DMS79 treated with DMSO at 0.1 percent for 48 hours (cell line): ENCODE data around the gene ATN1.

Experiments used
- DNase-seq: peaks from one replicate; lab custom pipeline; 2025; lab: John Stamatoyannopoulos, UW

ATN1 gene

GRCh38 chr12:6975297-6976032 is 47.7 kb downstream of the ATN1 start:
- DNase-seq, result no peak

GRCh38 chr12:6977653-6978052 is 49.9 kb downstream of the ATN1 start:
- DNase-seq, result no peak

- no peak for DNase-seq
These were observed 50.4 kb downstream of the ATN1 start for GRCh38 chr12:6978188-6978587.

- DNase-seq, result no peak
These were observed 50.9 kb downstream of the ATN1 start for GRCh38 chr12:6978611-6979011.

DNA sequence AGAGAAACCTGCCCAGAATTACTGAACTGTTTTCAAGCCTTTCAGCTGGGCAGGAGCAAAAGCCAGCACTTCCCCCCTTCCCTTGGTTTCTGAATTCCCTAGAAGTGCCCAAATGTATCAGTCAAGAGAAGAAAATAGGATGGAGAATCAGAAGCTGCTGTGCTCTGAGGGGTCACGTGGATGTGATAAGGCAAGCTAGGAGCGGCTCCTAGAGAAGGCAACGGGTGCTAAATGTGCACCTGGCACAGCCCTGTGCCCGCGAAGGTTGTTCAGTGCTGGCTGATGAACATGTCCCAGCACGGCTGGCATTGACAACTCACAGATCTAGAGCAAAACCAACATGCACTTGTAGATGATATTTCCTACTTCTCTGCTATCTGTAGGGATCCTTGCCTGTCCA is 51.3 kb downstream of the ATN1 start:
- no peak for DNase-seq

DNA sequence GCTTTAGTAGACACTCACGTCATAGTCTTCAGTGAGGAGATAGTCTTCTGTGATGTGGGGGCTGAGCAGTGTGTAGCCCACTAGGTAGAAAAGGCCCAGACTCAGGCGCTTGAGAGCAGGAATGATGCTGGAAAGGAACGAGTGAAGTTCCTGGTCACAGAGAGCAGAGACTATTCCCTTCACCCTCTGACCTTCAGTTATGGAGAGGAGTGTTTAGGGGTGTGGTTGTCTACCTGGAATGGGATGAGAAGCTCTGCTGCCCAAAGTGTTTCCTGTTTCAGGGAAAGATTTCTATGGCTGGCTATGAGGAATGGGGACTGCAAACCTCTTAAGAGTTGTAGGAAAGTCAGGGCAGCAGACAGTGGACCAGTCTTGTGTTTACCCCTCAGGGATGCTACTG is 51.7 kb downstream of the ATN1 start:
- DNase-seq, result no peak

- no peak for DNase-seq
These were observed 52.3 kb downstream of the ATN1 start for GRCh38 chr12:6980075-6980474.

DNA sequence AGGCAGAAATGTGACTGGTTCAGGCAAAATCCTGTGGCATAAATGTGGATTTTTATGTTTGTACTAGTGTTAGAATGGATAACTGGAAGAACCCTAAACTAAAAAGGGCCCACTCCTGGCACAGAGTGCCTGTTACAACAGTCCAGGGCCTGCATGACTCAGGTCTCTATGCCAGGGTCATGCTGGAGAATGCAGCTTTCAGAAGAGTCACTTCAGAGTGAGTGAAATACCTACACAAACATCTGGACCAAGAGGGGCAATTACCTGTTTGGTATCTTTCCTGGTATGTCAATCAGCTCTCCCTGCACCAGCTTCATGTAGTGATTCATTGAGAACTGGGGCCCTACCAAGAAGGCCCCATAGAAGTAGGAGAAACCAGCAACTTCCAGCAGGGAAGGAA is 53.0 kb downstream of the ATN1 start:
- no peak for DNase-seq

- DNase-seq, result no peak
These were observed 53.6 kb downstream of the ATN1 start for GRCh38 chr12:6981152-6982052.

- no peak for DNase-seq
These were observed 54.8 kb downstream of the ATN1 start for GRCh38 chr12:6982532-6982931.

GRCh38 chr12:6987956-6988553 is 60.3 kb downstream of the ATN1 start:
- DNase-seq, result peak; percentile 22
